GM10266 (cell line): Measurements from ENCODE around the gene MYBBP1A.
"Not testable (repeated sequence)": the region's sequence is repeated elsewhere in the genome, so short reads cannot be mapped to it uniquely, and the experiment has no call there.

Experiments
- DNase-seq: peaks from one replicate; pipeline ENCODE4 v3.0.0; 2012; ENCODE audit errors: extremely low spot score
- TF ChIP-seq, protein P1 (sequence below): IDR thresholded peaks from 2 replicates; pipeline ENCODE4 v1.5.1; 2012; ENCODE audit warnings: mild to moderate bottlenecking, low read depth; ENCODE audit not compliant: control insufficient read depth, insufficient read depth; ENCODE audit errors: missing control alignments

MYBBP1A gene, protein sequence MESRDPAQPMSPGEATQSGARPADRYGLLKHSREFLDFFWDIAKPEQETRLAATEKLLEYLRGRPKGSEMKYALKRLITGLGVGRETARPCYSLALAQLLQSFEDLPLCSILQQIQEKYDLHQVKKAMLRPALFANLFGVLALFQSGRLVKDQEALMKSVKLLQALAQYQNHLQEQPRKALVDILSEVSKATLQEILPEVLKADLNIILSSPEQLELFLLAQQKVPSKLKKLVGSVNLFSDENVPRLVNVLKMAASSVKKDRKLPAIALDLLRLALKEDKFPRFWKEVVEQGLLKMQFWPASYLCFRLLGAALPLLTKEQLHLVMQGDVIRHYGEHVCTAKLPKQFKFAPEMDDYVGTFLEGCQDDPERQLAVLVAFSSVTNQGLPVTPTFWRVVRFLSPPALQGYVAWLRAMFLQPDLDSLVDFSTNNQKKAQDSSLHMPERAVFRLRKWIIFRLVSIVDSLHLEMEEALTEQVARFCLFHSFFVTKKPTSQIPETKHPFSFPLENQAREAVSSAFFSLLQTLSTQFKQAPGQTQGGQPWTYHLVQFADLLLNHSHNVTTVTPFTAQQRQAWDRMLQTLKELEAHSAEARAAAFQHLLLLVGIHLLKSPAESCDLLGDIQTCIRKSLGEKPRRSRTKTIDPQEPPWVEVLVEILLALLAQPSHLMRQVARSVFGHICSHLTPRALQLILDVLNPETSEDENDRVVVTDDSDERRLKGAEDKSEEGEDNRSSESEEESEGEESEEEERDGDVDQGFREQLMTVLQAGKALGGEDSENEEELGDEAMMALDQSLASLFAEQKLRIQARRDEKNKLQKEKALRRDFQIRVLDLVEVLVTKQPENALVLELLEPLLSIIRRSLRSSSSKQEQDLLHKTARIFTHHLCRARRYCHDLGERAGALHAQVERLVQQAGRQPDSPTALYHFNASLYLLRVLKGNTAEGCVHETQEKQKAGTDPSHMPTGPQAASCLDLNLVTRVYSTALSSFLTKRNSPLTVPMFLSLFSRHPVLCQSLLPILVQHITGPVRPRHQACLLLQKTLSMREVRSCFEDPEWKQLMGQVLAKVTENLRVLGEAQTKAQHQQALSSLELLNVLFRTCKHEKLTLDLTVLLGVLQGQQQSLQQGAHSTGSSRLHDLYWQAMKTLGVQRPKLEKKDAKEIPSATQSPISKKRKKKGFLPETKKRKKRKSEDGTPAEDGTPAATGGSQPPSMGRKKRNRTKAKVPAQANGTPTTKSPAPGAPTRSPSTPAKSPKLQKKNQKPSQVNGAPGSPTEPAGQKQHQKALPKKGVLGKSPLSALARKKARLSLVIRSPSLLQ (N-terminal part only)

DNA sequence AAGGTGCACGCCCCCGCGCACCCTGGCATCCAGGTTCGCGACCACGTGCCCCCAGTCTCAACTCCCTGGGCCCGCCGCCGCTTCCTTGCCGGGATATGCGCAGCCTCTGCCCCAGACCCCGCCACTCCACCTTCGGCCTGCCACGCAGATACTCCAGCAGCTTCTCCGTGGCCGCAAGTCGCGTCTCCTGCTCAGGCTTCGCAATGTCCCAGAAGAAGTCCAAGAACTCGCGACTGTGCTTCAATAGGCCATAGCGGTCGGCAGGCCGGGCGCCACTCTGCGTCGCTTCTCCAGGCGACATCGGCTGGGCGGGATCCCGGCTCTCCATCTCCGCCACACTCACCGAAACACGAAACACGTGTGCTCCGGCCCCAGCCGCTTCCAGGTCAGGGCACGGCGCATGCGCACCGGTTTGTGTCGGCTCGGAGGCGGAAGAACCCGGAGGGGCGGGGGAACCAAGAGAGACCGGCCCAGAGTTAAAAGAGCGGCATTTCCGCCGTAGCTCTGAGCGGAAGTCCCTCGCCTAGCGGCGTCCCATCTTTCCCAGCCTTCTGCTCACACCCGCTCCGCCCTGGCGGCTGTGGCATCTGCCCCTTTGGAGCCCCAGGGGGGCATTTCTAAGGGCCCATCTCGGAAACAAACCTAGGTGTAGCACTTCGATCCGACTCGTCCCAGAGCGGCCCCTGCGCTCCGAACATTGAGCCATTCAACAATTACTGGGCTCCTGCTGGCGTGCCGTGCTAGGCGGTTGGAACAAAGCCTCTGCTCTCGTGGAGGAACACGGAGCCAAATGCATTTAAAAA is at the start of gene MYBBP1A:
Gene MYBBP1A (minus strand): TSS at position 388 of the 803 bp plus-strand sequence. CDS start 60 bp downstream, at position 328.
- TF ChIP-seq, protein P1, sequence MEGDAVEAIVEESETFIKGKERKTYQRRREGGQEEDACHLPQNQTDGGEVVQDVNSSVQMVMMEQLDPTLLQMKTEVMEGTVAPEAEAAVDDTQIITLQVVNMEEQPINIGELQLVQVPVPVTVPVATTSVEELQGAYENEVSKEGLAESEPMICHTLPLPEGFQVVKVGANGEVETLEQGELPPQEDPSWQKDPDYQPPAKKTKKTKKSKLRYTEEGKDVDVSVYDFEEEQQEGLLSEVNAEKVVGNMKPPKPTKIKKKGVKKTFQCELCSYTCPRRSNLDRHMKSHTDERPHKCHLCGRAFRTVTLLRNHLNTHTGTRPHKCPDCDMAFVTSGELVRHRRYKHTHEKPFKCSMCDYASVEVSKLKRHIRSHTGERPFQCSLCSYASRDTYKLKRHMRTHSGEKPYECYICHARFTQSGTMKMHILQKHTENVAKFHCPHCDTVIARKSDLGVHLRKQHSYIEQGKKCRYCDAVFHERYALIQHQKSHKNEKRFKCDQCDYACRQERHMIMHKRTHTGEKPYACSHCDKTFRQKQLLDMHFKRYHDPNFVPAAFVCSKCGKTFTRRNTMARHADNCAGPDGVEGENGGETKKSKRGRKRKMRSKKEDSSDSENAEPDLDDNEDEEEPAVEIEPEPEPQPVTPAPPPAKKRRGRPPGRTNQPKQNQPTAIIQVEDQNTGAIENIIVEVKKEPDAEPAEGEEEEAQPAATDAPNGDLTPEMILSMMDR: no peak
- DNase-seq: peak; percentile 99

DNA sequence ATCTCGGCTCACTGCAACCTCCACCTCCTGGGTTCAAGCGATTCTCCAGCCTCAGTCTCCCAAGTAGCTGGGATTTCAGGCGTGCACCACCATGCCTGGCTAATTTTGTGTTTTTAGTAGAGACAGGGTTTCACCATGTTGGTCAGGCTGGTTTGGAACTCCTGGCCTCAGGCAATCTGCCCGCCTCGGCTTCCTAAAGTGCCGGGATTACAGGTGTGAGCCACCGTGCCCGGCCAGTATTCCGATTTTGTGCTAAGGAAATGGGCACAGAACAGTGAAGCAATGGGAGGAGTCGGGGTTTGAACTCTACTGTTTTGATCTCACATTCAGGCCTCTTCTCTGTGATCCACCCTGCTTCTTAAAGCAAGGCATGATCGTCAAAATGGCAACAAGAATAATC is 49.6 kb upstream of the MYBBP1A start:
- not testable (repeated sequence) for DNase-seq

DNA sequence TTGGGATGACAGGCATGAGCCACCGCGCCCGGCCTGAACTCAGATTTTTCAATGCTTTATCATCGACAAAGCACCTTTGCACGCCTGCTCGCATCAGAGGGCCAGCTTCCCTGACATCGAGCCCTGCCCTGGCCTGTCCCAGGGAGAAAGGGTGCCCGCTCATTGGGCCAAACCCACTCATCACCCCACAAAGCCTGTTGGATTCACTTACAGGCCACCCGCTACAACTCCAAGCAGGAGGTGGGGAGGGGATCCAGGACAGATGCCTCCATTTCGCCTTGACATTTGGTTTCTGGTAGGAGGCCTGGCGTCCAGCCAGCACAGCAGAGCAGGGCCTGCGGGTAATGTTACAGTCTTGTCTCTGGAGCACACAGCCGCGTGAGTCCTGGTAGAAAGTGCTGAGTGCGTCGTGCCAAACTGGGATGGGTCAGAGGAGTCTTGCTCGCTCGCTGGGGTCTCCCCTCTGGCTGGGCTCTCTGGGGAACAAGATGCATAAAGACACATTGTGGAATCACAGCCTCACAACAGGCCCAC is 49.0 kb upstream of the MYBBP1A start:
- DNase-seq: no peak
- TF ChIP-seq, protein P1: no peak

DNA sequence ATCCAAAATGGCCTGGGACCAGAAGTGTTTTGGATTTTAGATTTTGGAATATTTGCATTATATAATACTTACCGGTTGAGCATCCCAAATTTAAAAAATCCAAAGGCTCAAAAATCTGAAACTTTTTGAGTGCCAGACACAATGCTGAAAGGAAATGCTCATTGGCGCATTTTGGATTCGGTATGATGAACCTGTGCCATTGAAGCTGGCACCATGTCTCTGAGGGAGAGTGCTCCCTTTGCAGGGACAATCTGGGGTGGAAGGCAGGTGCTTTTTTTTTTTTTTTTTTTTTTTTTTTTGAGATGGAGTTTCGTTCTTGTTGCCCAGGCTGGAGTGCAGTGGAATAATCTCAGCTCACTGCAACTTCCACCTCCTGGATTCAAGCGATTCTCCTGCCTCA is 46.9 kb upstream of the MYBBP1A start:
- DNase-seq: no peak
- TF ChIP-seq, protein P1: no peak

DNA sequence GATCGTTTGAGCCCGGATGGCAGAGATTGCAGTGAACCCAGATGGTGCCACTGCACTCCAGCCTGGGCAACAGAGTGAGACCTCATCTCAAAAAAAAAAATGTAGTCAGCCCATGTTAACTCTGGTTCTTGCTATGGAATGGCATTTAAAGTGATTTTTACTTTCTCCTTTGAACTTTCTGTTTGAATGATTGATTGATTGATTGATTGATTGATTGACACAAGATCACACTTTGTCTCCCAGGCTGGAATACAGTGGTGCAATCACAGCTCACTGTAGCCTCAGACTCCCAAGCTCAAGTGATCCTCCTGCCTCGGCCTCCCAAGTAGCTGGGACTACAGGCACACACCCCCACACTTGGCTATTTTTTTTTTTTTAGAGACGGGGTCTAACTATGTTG is 46.1 kb upstream of the MYBBP1A start:
- no peak for DNase-seq

DNA sequence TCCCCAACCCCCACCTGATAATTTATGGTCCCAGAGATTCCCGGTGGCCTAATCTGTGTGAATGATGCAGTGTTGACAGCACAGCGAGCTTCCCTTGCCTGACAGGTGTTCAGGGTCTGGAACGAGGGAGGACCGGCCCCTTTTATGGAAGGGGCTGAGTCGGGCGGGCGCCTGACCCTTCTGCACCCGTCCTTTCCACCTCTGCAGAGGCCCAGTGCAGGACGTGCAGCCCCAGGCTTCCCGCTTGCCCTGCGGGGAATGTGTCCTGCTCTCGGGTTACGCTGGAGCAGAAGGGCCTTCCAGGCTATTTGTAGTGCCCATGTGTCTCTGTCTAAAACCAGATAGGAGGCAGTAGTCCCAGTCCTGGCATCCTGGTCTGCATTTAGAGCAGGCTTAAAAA is 45.4 kb upstream of the MYBBP1A start:
- DNase-seq: no peak
- TF ChIP-seq, protein P1: no peak

More for the DNA sequence above, 46.1 kb upstream of the MYBBP1A start:
- TF ChIP-seq, protein P1: no peak
